Osteocyte (in vitro differentiated cells): Measurements from ENCODE around the gene FAM131C. TPM values are rescaled to one million over a fixed set of nuclear protein-coding genes. Genes with fewer than 3 reads are reported as not detected.

ENCODE experiments used
- DNase-seq: peaks from one replicate; pipeline ENCODE4 v3.0.0; 2021; ENCODE audit warnings: mixed read lengths; ENCODE audit not compliant: unreplicated experiment; ENCODE audit errors: extremely low spot score
- H3K27ac Mint-ChIP-seq: one replicate; pipeline ENCODE4 v1.8.0; 2021; ENCODE audit warnings: mild to moderate bottlenecking, mixed read lengths; ENCODE audit not compliant: unreplicated experiment
- H3K27me3 Mint-ChIP-seq: one replicate; pipeline ENCODE4 v1.8.0; 2021; ENCODE audit warnings: mixed read lengths; ENCODE audit not compliant: unreplicated experiment
- H3K36me3 Mint-ChIP-seq: one replicate; pipeline ENCODE4 v1.8.0; 2021; ENCODE audit warnings: mixed read lengths; ENCODE audit not compliant: unreplicated experiment
- H3K4me1 Mint-ChIP-seq: one replicate; pipeline ENCODE4 v1.8.0; 2021; ENCODE audit warnings: mixed read lengths; ENCODE audit not compliant: unreplicated experiment
- H3K4me3 Mint-ChIP-seq: one replicate; pipeline ENCODE4 v1.8.0; 2021; ENCODE audit warnings: mild to moderate bottlenecking, moderate library complexity, mixed read lengths; ENCODE audit not compliant: unreplicated experiment
- H3K9me3 Mint-ChIP-seq: one replicate; pipeline ENCODE4 v1.8.0; 2021; ENCODE audit warnings: mixed read lengths; ENCODE audit not compliant: unreplicated experiment
- CTCF ChIP-seq: fragments of 200-600 bp; sonication (generic); IDR thresholded peaks from 2 replicates; pipeline ENCODE4 v1.5.0; 2021; ENCODE audit warnings: antibody characterized with exemption, mild to moderate bottlenecking, moderate library complexity
- total RNA-seq: library from RNA; stranded (reverse); gene quantifications from 2 replicates; pipeline ENCODE4 v1.2.1, GENCODE V29; 2021

The FAM131C gene
- total RNA-seq, 1 donor from 2014 or later, result 0.73 TPM

GRCh38 chr1:16101623-16102022 lies 28.2 kb upstream of the FAM131C start:
- peaks cover 3% of the 10 kb centered on the region for H3K9me3 Mint-ChIP-seq
- no peak overlapping the region for H3K27ac Mint-ChIP-seq
- no peak for TF ChIP-seq CTCF
- H3K36me3 Mint-ChIP-seq, result no peaks in the 10 kb centered on the region
- no peak for DNase-seq
- H3K4me1 Mint-ChIP-seq, result no peaks in the 10 kb centered on the region
- H3K27me3 Mint-ChIP-seq, result peaks cover 3% of the 10 kb centered on the region
- H3K4me3 Mint-ChIP-seq, result no peak overlapping the region

- no peak overlapping the region for H3K27ac Mint-ChIP-seq
- H3K36me3 Mint-ChIP-seq, result no peaks in the 10 kb centered on the region
- no peak overlapping the region for H3K4me3 Mint-ChIP-seq
- peaks cover 5% of the 10 kb centered on the region for H3K27me3 Mint-ChIP-seq
- TF ChIP-seq CTCF, result no peak
- peaks cover 3% of the 10 kb centered on the region for H3K9me3 Mint-ChIP-seq
- no peaks in the 10 kb centered on the region for H3K4me1 Mint-ChIP-seq
- no peak for DNase-seq
These were observed 26.0 kb upstream of the FAM131C start for GRCh38 chr1:16099412-16099811.

GRCh38 chr1:16095447-16095846 lies 22.0 kb upstream of the FAM131C start:
- H3K36me3 Mint-ChIP-seq, result no peaks in the 10 kb centered on the region
- H3K27me3 Mint-ChIP-seq, result peaks cover 2% of the 10 kb centered on the region
- TF ChIP-seq CTCF, result no peak
- DNase-seq, result no peak
- no peak overlapping the region for H3K27ac Mint-ChIP-seq
- H3K4me1 Mint-ChIP-seq, result peaks cover 6% of the 10 kb centered on the region
- no peaks in the 10 kb centered on the region for H3K9me3 Mint-ChIP-seq
- H3K4me3 Mint-ChIP-seq, result no peak overlapping the region

- Mint-ChIP-seq H3K4me3 (no peak overlapping the region), H3K27ac (no peak overlapping the region), H3K4me1 (peaks cover 6% of the 10 kb centered on the region), H3K9me3 (no peaks in the 10 kb centered on the region), H3K27me3 (peaks cover 2% of the 10 kb centered on the region), H3K36me3 (no peaks in the 10 kb centered on the region)
- TF ChIP-seq CTCF, result no peak
- DNase-seq, result no peak
These were observed 21.2 kb upstream of the FAM131C start for GRCh38 chr1:16094453-16095158.

- Mint-ChIP-seq H3K36me3 (no peaks in the 10 kb centered on the region), H3K4me1 (peaks cover 12% of the 10 kb centered on the region), H3K27me3 (peaks cover 2% of the 10 kb centered on the region), H3K9me3 (no peaks in the 10 kb centered on the region), H3K4me3 (no peak overlapping the region), H3K27ac (no peak overlapping the region)
- TF ChIP-seq CTCF, result no peak
- DNase-seq, result no peak
These were observed 20.2 kb upstream of the FAM131C start for GRCh38 chr1:16093611-16094010.
